SK-N-SH treated with all-trans-retinoic acid at 6 μM for 48 hours (cell line): Measurements from ENCODE around the gene ZC3H7B.

Experiments
- ATAC-seq: fragments of 200-7000 bp; cut with Tn5 transposase; 3 replicates; pipeline ENCODE4 v1.9.1; 2020; ENCODE audit warnings: mild to moderate bottlenecking, moderate library complexity
- ARNTL ChIP-seq: fragments of 450-650 bp; formaldehyde crosslinking; IDR thresholded peaks from 2 replicates; pipeline ENCODE4 v1.5.0; 2020; ENCODE audit warnings: low read depth, mild to moderate bottlenecking, moderate library complexity, borderline replicate concordance
- ESRRG ChIP-seq: fragments of 250-450 bp; sonication (Bioruptor Pico); IDR thresholded peaks from 2 replicates; pipeline ENCODE4 v1.6.1; 2021; ENCODE audit warnings: mild to moderate bottlenecking
- ISL1 ChIP-seq: fragments of 250-450 bp; sonication (Bioruptor Pico); IDR thresholded peaks from 2 replicates; pipeline ENCODE4 v2.1.2; 2022; ENCODE audit warnings: mild to moderate bottlenecking, moderate library complexity
- PPARA ChIP-seq: fragments of 250-450 bp; sonication (Bioruptor Pico); IDR thresholded peaks from 2 replicates; pipeline ENCODE4 v1.5.0; 2020; ENCODE audit warnings: mild to moderate bottlenecking, borderline replicate concordance
- RARB ChIP-seq: fragments of 250-450 bp; sonication (Bioruptor Pico); IDR thresholded peaks from 2 replicates; pipeline ENCODE4 v1.8.0; 2021; ENCODE audit warnings: mild to moderate bottlenecking, moderate library complexity
- SNAI2 ChIP-seq: fragments of 250-450 bp; sonication (Bioruptor Pico); IDR thresholded peaks from 2 replicates; pipeline ENCODE4 v1.5.0; 2020; ENCODE audit warnings: mild to moderate bottlenecking, moderate library complexity
- TOX ChIP-seq: fragments of 250-450 bp; sonication (Bioruptor Pico); IDR thresholded peaks from 2 replicates; pipeline ENCODE4 v1.8.0; 2021; ENCODE audit warnings: mild to moderate bottlenecking, moderate library complexity, borderline replicate concordance
- ZFP3 ChIP-seq: fragments of 250-450 bp; sonication (Bioruptor Pico); IDR thresholded peaks from 2 replicates; pipeline ENCODE4 v1.5.0; 2020; ENCODE audit warnings: mild to moderate bottlenecking, moderate library complexity
- ZFP30 ChIP-seq: fragments of 450-650 bp; formaldehyde crosslinking; IDR thresholded peaks from 2 replicates; pipeline ENCODE4 v1.5.0; 2022; ENCODE audit warnings: mild to moderate bottlenecking, moderate library complexity
- TF ChIP-seq, protein P1 (sequence below): fragments of 250-450 bp; sonication (Bioruptor Pico); IDR thresholded peaks from 2 replicates; pipeline ENCODE4 v1.5.0; 2020; ENCODE audit warnings: mild to moderate bottlenecking, moderate library complexity
- TF ChIP-seq, protein P2 (sequence below): fragments of 250-450 bp; sonication (Bioruptor Pico); IDR thresholded peaks from 2 replicates; pipeline ENCODE4 v1.5.1; 2021; ENCODE audit warnings: mild to moderate bottlenecking, moderate library complexity
- TF ChIP-seq, protein P3 (sequence below): fragments of 250-450 bp; sonication (Bioruptor Pico); IDR thresholded peaks from 2 replicates; pipeline ENCODE4 v1.8.0; 2021; ENCODE audit warnings: low read depth, mild to moderate bottlenecking, moderate library complexity, borderline replicate concordance

ZC3H7B gene

DNA sequence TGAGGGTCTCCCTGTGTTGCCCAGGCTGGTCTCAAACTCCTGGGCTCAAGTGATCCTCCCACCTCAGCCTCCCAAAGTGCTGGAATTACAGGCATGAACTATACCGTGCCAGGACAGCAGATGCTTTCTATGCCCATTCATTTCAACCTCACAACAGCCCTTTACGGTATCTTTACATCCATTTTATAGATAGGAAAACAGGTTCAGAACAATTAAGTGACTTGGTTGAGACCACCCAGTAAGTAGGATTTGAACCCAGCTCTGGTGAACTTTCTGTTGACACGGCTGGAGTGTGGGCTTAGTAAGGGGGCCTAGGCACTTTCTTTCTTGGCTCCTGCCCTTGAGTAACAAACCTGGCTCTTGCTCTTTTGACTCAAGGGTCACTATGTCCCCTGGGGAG, 106.1 kb downstream of the ZC3H7B start:
- no peak for ATAC-seq
- TF ChIP-seq ZFP30 (CRISPR knock-in tag) (no peak), SNAI2 (no peak), PPARA (CRISPR knock-in tag) (no peak), ESRRG (no peak)
- TF ChIP-seq, protein P1, sequence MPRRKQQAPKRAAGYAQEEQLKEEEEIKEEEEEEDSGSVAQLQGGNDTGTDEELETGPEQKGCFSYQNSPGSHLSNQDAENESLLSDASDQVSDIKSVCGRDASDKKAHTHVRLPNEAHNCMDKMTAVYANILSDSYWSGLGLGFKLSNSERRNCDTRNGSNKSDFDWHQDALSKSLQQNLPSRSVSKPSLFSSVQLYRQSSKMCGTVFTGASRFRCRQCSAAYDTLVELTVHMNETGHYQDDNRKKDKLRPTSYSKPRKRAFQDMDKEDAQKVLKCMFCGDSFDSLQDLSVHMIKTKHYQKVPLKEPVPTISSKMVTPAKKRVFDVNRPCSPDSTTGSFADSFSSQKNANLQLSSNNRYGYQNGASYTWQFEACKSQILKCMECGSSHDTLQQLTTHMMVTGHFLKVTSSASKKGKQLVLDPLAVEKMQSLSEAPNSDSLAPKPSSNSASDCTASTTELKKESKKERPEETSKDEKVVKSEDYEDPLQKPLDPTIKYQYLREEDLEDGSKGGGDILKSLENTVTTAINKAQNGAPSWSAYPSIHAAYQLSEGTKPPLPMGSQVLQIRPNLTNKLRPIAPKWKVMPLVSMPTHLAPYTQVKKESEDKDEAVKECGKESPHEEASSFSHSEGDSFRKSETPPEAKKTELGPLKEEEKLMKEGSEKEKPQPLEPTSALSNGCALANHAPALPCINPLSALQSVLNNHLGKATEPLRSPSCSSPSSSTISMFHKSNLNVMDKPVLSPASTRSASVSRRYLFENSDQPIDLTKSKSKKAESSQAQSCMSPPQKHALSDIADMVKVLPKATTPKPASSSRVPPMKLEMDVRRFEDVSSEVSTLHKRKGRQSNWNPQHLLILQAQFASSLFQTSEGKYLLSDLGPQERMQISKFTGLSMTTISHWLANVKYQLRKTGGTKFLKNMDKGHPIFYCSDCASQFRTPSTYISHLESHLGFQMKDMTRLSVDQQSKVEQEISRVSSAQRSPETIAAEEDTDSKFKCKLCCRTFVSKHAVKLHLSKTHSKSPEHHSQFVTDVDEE (CRISPR knock-in tag): no peak
- TF ChIP-seq, protein P2, sequence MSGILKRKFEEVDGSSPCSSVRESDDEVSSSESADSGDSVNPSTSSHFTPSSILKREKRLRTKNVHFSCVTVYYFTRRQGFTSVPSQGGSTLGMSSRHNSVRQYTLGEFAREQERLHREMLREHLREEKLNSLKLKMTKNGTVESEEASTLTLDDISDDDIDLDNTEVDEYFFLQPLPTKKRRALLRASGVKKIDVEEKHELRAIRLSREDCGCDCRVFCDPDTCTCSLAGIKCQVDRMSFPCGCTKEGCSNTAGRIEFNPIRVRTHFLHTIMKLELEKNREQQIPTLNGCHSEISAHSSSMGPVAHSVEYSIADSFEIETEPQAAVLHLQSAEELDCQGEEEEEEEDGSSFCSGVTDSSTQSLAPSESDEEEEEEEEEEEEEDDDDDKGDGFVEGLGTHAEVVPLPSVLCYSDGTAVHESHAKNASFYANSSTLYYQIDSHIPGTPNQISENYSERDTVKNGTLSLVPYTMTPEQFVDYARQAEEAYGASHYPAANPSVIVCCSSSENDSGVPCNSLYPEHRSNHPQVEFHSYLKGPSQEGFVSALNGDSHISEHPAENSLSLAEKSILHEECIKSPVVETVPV: no peak
- TF ChIP-seq, all 23 proteins: peak for 0

DNA sequence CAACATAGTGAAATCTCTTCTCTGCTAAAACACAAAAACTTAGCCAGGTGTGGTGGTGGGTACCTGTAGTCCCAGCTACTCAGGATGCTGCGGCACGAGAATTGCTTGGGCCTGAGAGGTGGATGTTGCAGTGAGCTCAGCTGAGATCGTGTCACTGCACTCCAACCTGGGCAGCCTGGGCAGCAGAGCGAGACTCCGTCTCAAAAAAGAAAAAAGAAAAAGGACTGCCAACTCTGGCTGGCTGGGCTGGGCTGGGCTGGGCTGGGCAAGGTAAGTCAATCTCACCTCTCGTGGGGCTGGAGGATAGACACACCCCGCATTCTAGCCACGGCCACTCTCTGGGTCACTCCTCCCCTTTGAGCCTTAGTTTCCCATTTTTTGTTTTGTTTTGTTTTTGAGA, 107.3 kb downstream of the ZC3H7B start:
- ATAC-seq: no peak

More for the DNA sequence above, 107.3 kb downstream of the ZC3H7B start:
- no peak for TF ChIP-seq TOX (CRISPR knock-in tag)
- TF ChIP-seq, protein P1 (CRISPR knock-in tag): no peak
- TF ChIP-seq ISL1 (CRISPR knock-in tag): no peak
- no peak for TF ChIP-seq ZFP3 (CRISPR knock-in tag)
- TF ChIP-seq ZFP30 (CRISPR knock-in tag): no peak
- TF ChIP-seq, protein P3, sequence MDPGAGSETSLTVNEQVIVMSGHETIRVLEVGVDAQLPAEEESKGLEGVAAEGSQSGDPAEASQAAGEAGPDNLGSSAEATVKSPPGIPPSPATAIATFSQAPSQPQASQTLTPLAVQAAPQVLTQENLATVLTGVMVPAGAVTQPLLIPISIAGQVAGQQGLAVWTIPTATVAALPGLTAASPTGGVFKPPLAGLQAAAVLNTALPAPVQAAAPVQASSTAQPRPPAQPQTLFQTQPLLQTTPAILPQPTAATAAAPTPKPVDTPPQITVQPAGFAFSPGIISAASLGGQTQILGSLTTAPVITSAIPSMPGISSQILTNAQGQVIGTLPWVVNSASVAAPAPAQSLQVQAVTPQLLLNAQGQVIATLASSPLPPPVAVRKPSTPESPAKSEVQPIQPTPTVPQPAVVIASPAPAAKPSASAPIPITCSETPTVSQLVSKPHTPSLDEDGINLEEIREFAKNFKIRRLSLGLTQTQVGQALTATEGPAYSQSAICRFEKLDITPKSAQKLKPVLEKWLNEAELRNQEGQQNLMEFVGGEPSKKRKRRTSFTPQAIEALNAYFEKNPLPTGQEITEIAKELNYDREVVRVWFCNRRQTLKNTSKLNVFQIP: no peak
- TF ChIP-seq RARB (CRISPR knock-in tag): no peak
- no peak for TF ChIP-seq ARNTL (CRISPR knock-in tag)
- TF ChIP-seq, all 23 proteins: peak for 0
